Stimulated activated naive CD4-positive, alpha-beta T cell (primary cell): ENCODE data around the gene NPAS2.

ENCODE experiments used
- DNase-seq, 6 experiments: peaks; one replicate each; lab custom pipeline; 2025; lab: John Stamatoyannopoulos, UW

The NPAS2 gene

GRCh38 chr2:100821255-100821910, 1.4 kb downstream of the NPAS2 start:
- DNase-seq, result no peak

GRCh38 chr2:100821911-100822265, 1.9 kb downstream of the NPAS2 start:
- no peak for DNase-seq

DNA sequence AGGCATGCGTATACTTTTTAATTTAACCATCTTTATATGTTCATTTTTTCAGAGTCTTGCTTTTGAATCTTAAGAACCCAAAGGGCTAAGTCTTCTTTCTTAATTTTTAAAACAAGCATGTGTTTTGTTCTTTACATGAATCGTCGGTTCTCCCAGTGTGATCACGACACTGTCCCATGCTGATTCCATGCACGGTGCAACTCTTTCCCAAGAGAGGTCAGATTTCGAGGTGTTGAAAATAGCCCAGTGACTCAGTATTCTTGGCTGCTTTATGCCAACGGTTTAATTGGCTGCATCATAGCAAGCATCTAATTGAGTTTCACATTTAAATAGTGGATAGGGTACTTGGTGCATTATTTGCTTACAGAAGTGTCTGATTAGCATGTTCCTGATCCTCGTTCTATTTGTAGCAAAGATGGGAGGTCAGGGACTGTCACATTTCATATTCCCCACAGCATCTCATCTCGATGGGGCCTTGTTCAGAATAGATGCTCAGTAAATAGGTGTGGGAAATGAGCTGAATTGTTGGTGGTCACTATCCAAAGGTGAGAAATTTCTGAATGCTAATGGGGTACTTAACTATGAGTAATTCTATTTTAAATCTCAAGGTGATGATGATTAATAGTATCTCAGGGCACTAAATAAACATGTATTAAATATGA, 2.8 kb downstream of the NPAS2 start:
- DNase-seq, result no peak

- DNase-seq, result no peak
These were observed 3.9 kb downstream of the NPAS2 start for GRCh38 chr2:100823665-100824438.

DNA sequence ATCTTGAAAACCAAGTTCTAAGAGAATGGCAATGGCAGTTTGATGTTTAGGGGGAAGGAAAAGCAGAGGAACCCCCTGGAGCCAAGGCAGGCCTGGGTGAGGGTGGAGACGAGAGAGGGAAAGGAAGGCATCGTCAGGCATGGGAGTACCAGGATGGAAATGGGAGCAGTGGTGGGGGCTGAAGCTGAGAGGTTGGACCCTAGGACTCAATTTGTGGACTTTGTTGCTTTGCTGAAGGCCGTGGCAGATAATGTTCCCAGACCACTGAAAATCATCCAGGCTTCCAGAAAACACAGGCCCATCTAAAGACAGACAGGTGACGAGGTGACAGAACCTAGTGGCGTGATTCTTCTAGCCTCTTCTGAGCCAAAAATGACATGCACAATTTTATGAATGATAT, 4.9 kb downstream of the NPAS2 start:
- DNase-seq, result no peak

DNA sequence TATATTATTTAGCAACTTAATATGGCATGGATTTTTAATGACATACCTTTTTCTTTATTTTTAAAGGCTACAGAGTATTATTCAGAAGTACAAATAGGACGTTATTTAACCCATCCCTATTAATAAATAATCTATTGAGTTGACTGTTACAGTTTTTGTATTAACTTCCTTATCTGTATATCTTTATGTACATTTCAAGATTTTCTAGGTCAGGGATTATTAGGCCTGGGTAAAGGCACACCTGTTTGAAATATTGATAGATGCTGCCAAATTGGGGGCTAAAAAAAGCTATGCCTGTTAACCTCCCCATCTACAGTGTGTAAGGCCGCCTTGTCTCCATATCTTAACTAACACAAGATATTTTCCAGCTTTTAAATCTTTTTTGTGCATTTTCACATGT, 6.6 kb downstream of the NPAS2 start:
- no peak for DNase-seq

- no peak for DNase-seq
These were observed 11.3 kb downstream of the NPAS2 start for GRCh38 chr2:100831158-100831750.

DNA sequence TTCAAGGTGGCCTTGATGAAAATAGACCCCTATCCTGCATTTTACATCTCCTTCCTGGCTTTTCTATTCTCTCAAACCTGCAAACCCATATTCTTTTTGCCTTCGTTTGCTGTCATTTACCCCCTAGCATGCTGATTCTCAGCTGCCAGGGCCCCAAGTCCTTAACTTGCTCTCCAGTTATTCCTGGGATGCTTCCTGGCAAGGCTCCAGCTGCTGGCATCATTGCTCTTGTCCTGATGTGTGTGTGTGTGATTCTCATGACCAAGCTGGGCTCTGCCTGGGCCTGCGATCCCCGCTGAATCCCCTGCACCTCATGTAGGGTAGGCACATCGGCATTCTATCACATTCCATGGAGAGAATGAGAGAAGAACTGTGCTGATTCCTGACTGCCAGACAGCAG, 11.9 kb downstream of the NPAS2 start:
- DNase-seq, result no peak

DNA sequence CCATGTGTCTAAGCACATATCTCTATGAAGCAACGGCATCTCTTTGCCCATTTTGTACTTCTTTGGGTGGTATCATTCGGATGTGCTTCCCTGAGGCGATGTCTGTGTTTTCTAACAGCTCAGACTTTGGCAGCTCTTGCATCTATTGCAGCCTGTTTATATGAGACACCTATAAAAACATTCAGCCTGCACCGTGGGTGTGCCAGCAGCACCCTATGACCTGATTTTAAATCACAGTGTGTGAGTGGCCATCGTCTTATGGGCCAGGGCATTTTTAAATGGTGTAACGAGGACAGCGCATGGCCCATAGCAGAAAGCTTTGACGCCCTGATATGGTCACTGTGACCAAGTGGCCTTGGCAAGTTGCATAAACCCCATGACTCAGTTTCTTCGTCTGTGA, 12.9 kb downstream of the NPAS2 start:
- DNase-seq, result no peak

- no peak for DNase-seq
These were observed 13.4 kb downstream of the NPAS2 start for GRCh38 chr2:100833331-100833730.

- DNase-seq, result no peak
These were observed 14.3 kb downstream of the NPAS2 start for GRCh38 chr2:100834221-100834620.

DNA sequence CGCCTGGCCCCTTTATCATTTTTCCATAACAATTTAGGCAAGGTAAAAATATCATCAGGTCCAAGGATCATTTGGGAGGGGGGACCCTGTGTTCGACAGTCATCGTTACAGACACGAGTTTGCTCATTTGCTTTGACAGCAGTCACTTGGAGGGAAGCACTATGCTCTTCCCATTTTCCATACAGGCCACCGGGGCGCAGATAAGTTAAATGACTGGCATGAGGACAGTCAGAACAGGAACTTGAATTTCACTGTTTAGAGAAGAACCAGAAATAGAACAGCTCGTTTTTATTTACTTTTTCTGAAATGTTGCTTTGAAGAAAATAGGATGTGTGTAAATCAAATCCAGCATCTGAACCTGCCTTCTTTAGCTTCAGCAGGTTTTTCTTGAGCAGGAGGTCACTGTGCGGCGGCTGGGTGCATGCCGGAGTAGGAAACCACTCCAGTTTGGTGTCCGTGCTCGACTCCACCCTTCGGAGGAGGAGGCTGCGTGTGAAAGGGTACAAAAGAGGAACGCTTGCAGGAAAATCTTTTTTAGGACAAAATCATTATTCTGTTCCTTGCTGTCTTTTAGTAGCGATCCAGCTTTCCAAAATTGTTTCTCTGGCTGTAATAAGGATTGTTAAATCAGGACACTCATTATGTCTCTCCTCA, 15.2 kb downstream of the NPAS2 start:
- DNase-seq, result no peak

DNA sequence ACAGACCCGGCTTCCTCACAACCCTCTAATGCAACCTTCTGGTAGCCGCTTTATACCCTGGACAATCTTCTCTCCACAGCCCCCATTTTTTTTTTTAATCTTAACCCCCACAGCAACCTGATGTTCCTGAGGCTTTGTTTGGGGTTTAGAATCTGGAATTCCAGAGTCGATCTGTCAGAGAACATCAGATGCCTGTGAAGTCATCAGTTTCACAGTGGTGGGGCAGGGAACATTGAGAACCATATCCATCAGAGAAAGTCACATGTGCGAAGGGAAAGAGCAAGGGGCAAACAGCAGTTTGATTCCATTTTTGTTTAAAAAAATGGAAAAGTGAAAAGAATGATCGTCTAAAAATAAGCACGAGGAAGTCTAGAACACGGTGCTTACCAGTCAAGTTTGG, 20.6 kb downstream of the NPAS2 start:
- DNase-seq, result no peak

DNA sequence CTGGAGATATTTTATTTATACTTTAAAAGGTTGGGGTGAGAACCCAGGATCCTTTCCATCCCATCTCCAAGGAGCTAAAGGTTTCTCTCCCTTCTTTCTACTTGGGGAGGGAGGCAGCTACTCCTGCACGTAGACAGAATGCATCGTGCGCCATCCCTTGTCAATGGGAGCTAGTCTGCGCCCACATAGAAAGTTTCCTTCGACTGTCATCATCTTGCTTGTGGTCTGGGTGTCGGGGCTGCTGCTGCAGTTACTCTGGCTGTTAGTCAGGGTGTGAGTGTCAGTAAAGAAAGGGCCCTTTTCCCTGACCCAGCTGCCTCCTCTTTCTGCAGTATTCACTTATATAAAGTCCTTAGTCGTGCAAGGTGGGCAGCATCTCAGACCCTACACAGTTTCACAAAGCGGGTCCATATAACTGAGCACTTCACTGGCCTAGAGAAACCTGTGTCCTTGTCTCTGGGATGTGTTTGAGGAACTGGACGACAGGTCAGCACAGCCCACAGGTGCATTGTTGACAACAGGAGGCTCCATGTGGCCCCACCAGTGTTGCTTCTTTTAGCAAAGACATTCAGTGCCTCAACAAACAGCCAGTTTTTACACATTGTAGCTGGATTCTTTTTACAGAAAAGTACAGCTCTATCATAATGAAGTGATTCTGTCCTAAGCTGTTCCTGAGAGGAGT, 22.4 kb downstream of the NPAS2 start:
- DNase-seq, result no peak

GRCh38 chr2:100844514-100844913, 24.6 kb downstream of the NPAS2 start:
- no peak for DNase-seq

- DNase-seq, result no peak
These were observed 25.4 kb downstream of the NPAS2 start for GRCh38 chr2:100845141-100845991.

- DNase-seq, result no peak
These were observed 26.8 kb downstream of the NPAS2 start for GRCh38 chr2:100846716-100847115.

- no peak for DNase-seq
These were observed 32.5 kb downstream of the NPAS2 start for GRCh38 chr2:100852447-100852846.

- no peak for DNase-seq
These were observed 33.3 kb downstream of the NPAS2 start for GRCh38 chr2:100852999-100853908.
